Measurements from ENCODE around the gene RHBDF1. TPM values are rescaled to one million over a fixed set of nuclear protein-coding genes. Genes with fewer than 3 reads are reported as not detected.

RHBDF1 gene
- total and polyA plus RNA-seq, 4 donors: 26.6 to 51.2 (median 29.9) TPM

DNA sequence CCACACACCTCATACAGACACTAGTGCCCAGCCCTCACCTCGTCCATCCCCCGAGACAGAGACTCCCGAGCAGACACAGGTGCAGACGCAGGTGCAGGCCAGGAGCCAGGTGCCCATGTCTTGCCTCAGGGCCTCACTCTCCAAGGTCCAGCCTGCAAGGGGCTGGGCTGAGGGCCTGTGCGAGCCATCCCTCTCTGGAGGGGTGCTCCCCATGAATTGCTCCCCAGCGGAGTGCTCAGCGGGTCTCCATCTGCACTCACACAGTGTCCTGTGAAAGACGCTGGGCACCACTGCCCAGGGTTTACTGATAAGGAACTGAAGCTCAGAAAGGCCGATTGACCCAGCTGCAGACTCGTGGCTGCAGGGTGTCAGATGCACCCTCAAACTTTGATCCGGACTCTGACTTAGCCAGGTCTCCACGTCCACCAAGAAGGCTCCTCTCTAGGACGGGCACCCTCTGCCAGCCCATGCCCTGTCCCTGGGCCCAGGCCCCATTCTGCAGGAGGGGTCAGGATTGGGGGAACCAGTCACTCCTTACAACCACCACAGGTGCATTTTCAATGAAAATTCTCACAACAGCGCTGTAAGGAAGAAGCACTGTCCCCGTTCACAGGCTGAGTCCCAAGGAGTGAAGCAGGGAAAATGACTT is 36.0 kb downstream of the RHBDF1 start:
- TF ChIP-seq CTCF (IDR thresholded peaks at IDR 0.05; ENCODE audit: control extremely low read depth, extremely low read depth): no peak
- no peaks in the 10 kb centered on the region for H3K36me3 ChIP-seq (ENCODE audit: control insufficient read depth in 4 of 4, insufficient read depth in 4 of 4, low read length in 4 of 4)
- no peak for ATAC-seq (ENCODE audit: insufficient read depth, low FRiP score)
- no peak overlapping the region for H3K27ac ChIP-seq (ENCODE audit: low read depth in 1 of 2, low read length in 1 of 2)
- no peaks in the 10 kb centered on the region for H3K9me3 ChIP-seq (ENCODE audit: control insufficient read depth in 4 of 4, insufficient read depth in 3 of 4, low read length in 3 of 4)
- H3K4me3 ChIP-seq: no peak overlapping the region
- WGBS, 2 donors: 92 to 94% methylated on average over 15 of the region's 15 CpGs
- H3K4me1 ChIP-seq (ENCODE audit: control insufficient read depth in 5 of 5, insufficient read depth in 5 of 5, low read length in 5 of 5): peaks cover 0 to 7% (median 4%) of the 10 kb centered on the region in 5 donors
- no peak overlapping the region for H3K9ac ChIP-seq (ENCODE audit: insufficient read depth in 1 of 2, low read length in 2 of 2)
- no peak for DNase-seq
- no peaks in the 10 kb centered on the region for H3K27me3 ChIP-seq (ENCODE audit: control insufficient read depth in 3 of 3, insufficient read depth in 3 of 3, low read length in 2 of 3)

DNA sequence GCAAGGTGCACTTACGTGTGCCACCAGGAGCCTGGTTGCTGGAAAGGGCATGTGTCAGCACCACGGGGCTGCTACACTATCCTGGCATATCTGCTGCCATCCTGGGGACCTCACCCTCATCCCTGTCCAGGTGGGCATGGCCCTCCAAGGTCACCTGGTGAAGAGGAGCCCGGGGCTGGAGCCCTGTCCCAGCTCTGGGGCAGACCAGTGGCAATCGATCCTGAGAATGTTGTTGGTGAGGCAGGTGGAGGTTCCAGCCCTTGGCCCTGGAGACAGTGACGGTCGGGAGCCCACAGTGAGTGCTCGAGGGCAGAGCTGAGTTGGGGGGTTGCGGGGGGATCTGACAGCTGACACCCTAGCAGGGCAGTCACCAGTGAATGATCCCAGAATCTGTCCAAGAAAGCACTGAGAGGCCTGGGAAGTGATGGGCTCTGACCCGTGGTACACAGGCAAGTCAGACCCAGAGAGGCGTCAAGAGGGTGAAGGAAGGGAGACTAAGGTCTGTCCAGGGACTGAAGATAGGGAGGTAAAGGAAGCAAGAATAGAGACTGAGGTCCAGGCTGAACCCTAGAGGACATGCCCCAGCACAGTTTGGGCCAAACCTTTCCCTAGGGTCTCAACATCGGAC is 36.6 kb downstream of the RHBDF1 start:
- Histone ChIP-seq H3K36me3 (ENCODE audit: control insufficient read depth in 4 of 4, insufficient read depth in 4 of 4, low read length in 4 of 4) (no peaks in the 10 kb centered on the region), H3K4me3 (no peak overlapping the region), H3K4me1 (ENCODE audit: control insufficient read depth in 5 of 5, insufficient read depth in 5 of 5, low read length in 5 of 5) (peaks cover 0 to 7% (median 4%) of the 10 kb centered on the region in 5 donors), H3K27me3 (ENCODE audit: control insufficient read depth in 3 of 3, insufficient read depth in 3 of 3, low read length in 2 of 3) (no peaks in the 10 kb centered on the region), H3K27ac (ENCODE audit: low read depth in 1 of 2, low read length in 1 of 2) (no peak overlapping the region), H3K9ac (ENCODE audit: insufficient read depth in 1 of 2, low read length in 2 of 2) (no peak overlapping the region), H3K9me3 (ENCODE audit: control insufficient read depth in 4 of 4, insufficient read depth in 3 of 4, low read length in 3 of 4) (no peaks in the 10 kb centered on the region)
- DNase-seq (no peak), ATAC-seq (ENCODE audit: insufficient read depth, low FRiP score) (no peak)
- TF ChIP-seq CTCF (IDR thresholded peaks at IDR 0.05; ENCODE audit: control extremely low read depth, extremely low read depth): no peak
- 82 to 89% methylated on average over 11 of the region's 11 CpGs for WGBS, 2 donors

- Histone ChIP-seq H3K27ac (ENCODE audit: low read depth in 1 of 2, low read length in 1 of 2) (peak overlapping the region in 1 of 2 donors; percentile 4), H3K27me3 (ENCODE audit: control insufficient read depth in 3 of 3, insufficient read depth in 3 of 3, low read length in 2 of 3) (no peaks in the 10 kb centered on the region), H3K9ac (ENCODE audit: insufficient read depth in 1 of 2, low read length in 2 of 2) (no peak overlapping the region), H3K9me3 (ENCODE audit: control insufficient read depth in 4 of 4, insufficient read depth in 3 of 4, low read length in 3 of 4) (no peaks in the 10 kb centered on the region), H3K4me3 (no peak overlapping the region), H3K4me1 (ENCODE audit: control insufficient read depth in 5 of 5, insufficient read depth in 5 of 5, low read length in 5 of 5) (peaks cover 0 to 7% (median 4%) of the 10 kb centered on the region in 5 donors), H3K36me3 (ENCODE audit: control insufficient read depth in 4 of 4, insufficient read depth in 4 of 4, low read length in 4 of 4) (no peaks in the 10 kb centered on the region)
- WGBS, 2 donors: 40 to 66% methylated on average over 16 to 17 of the region's 17 CpGs
- DNase-seq (peak in 1 of 3 donors; percentile 9), ATAC-seq (ENCODE audit: insufficient read depth, low FRiP score) (peak; percentile 46)
- TF ChIP-seq CTCF (IDR thresholded peaks at IDR 0.05; ENCODE audit: control extremely low read depth, extremely low read depth): no peak
These were observed 37.3 kb downstream of the RHBDF1 start for GRCh38 chr16:35011-35677.

Data from lung (tissue), 12 donors.